AG04449 (cell line): ENCODE data around the gene HIGD1A.

Experiments used
- CTCF ChIA-PET: fragments of 350-600 bp; formaldehyde crosslinking; extraction: SDS; loops from one replicate; lab custom pipeline; 2021; ENCODE audit warnings: antibody characterized with exemption; lab: Yijun Ruan, JAX
- POLR2A ChIA-PET: fragments of 400-600, 350-600 bp; formaldehyde crosslinking; extraction: SDS; loops from one replicate; lab custom pipeline; 2020; ENCODE audit warnings: antibody characterized with exemption, inconsistent platforms; lab: Yijun Ruan, JAX
- DNase-seq: peaks from one replicate; pipeline ENCODE4 v3.0.0-alpha.2; 2010; ENCODE audit warnings: low read depth, low spot score
- H3K4me3 ChIP-seq: 2 replicates; pipeline ENCODE4 v1.5.1; 2011; ENCODE audit warnings: low read depth, mild to moderate bottlenecking, control low read depth, low read length
- CTCF ChIP-seq: IDR thresholded peaks from one replicate; pipeline ENCODE4 v1.5.1; 2011; ENCODE audit warnings: mild to moderate bottlenecking, moderate library complexity, low read length, control low read depth, inconsistent platforms; ENCODE audit not compliant: insufficient read depth; ENCODE audit errors: missing control alignments

HIGD1A gene

GRCh38 chr3:42849017-42849416 is 44.7 kb upstream of the HIGD1A start:
- TF ChIP-seq CTCF = no peak
- H3K4me3 ChIP-seq = no peak overlapping the region
- POLR2A ChIA-PET = no interaction called here
- CTCF ChIA-PET = interaction anchor here (1.8 kb wide), 1 partner anchor 10 kb away, joined by 6 read pairs; no protein-coding TSS in a partner anchor
- DNase-seq = no peak

GRCh38 chr3:42847731-42848130 is 43.4 kb upstream of the HIGD1A start:
- no peak overlapping the region for H3K4me3 ChIP-seq
- ChIA-PET CTCF (interaction anchor here (1.8 kb wide), 1 partner anchor 9 kb away, joined by 6 read pairs; no protein-coding TSS in a partner anchor), POLR2A (no interaction called here)
- no peak for DNase-seq
- TF ChIP-seq CTCF = no peak

- no peak overlapping the region for H3K4me3 ChIP-seq
- DNase-seq = no peak
- no peak for TF ChIP-seq CTCF
- ChIA-PET POLR2A (interaction anchor here (0.6 kb wide), 1 partner anchor 1046 kb away, joined by 3 read pairs; no protein-coding TSS in a partner anchor), CTCF (interaction anchor here (1.2 kb wide), 1 partner anchor 65 kb away, joined by 3 read pairs; no protein-coding TSS in a partner anchor)
Measured at GRCh38 chr3:42846685-42847522, 42.6 kb upstream of the HIGD1A start.

GRCh38 chr3:42844815-42845214 is 40.5 kb upstream of the HIGD1A start:
- no peak for DNase-seq
- CTCF ChIA-PET = no interaction called here
- H3K4me3 ChIP-seq = no peak overlapping the region
- POLR2A ChIA-PET = no interaction called here
- no peak for TF ChIP-seq CTCF

DNA sequence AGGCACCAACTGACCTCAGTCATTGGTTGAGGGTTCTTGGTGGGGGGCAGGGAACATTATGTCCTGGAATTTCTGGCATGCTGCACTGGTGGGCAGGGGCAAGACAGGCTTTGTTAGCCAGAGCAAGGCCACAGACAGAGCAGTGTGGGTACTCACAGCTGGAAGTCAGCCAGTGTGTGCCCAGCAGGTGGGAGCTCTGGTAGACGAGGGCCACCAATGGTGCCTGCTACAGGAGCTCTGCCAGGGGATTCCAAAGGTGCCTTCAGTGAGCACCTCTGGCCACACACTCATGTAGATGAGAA is 40.1 kb upstream of the HIGD1A start:
- ChIA-PET CTCF (no interaction called here), POLR2A (no interaction called here)
- no peak for DNase-seq
- H3K4me3 ChIP-seq = no peak overlapping the region
- TF ChIP-seq CTCF = no peak

- DNase-seq = no peak
- H3K4me3 ChIP-seq = no peak overlapping the region
- POLR2A ChIA-PET = no interaction called here
- TF ChIP-seq CTCF = no peak
- CTCF ChIA-PET = interaction anchor here (0.6 kb wide), 1 partner anchor 962 kb away, joined by 3 read pairs; no protein-coding TSS in a partner anchor
Measured at GRCh38 chr3:42843713-42844411, 39.6 kb upstream of the HIGD1A start.
